Thyroid gland (tissue), 4 donors: ENCODE measurements around the gene DAB1. TPM values are rescaled to one million over a fixed set of nuclear protein-coding genes. Genes with fewer than 3 reads are reported as not detected.

Experiments
- DNase-seq, 2 donors: peaks; one replicate each; pipeline ENCODE4 v3.0.0-alpha.2; 2019
- H3K27ac ChIP-seq, 3 donors: fragments of 200-600 bp; sonication (generic); 1 replicate in 2 of 3; 2 replicates in 1 of 3; pipeline ENCODE4 v1.5.1; 2016 to 2019; ENCODE audit warnings: mild to moderate bottlenecking in 1 of 3, moderate library complexity in 1 of 3
- H3K27me3 ChIP-seq: fragments of 200-600 bp; sonication (generic); one replicate; pipeline ENCODE4 v1.5.1; 2019
- H3K36me3 ChIP-seq, 2 donors: fragments of 200-600 bp; sonication (generic); one replicate each; pipeline ENCODE4 v1.5.1; 2016 to 2019
- H3K4me1 ChIP-seq, 2 donors: fragments of 200-600 bp; sonication (generic); one replicate each; pipeline ENCODE4 v1.5.1; 2017 to 2019
- H3K4me3 ChIP-seq, 3 donors: fragments of 200-600 bp; sonication (generic); replicated peaks in 1 of 3; 1 replicate in 2 of 3; 2 replicates in 1 of 3; pipeline ENCODE4 v1.5.1; 2016; ENCODE audit warnings: mild to moderate bottlenecking in 1 of 3
- H3K9me3 ChIP-seq: fragments of 200-600 bp; sonication (generic); one replicate; pipeline ENCODE4 v1.5.1; 2017
- POLR2A ChIP-seq, 2 donors: fragments of 450-650 bp; IDR thresholded peaks; one replicate each; pipeline ENCODE4 v1.6.1; 2017; ENCODE audit warnings: antibody characterized with exemption in 2 of 2, mild to moderate bottlenecking in 2 of 2, moderate library complexity in 1 of 2
- WGBS, 2 donors: methylation state at CpG; one replicate each; pipeline ENCODE4 v1.1.5; 2017; 5-methylcytosine and 5-hydroxymethylcytosine counted together
- intact Hi-C: fragments of 100-400 bp; cut with DNase I; formaldehyde crosslinking; loops from one replicate; pipeline ENCODE4 v1.15.1; 2023
- total RNA-seq, 4 donors: library from RNA; depleted of rRNA; stranded (reverse); fragments of >200 nt; gene quantifications; one replicate each; pipeline ENCODE4 v1.2.3, GENCODE V29; 2016
- TF ChIP-seq, protein P1 (sequence below), 6 experiments: fragments of 200-600 bp in 3 of 6; fragments of 450-650 bp in 3 of 6; sonication (generic) in 3 of 6; IDR thresholded peaks; one replicate each; pipeline ENCODE4 v1.5.1; 2016 to 2019; ENCODE audit warnings: antibody characterized with exemption in 6 of 6, mild to moderate bottlenecking in 2 of 6, inconsistent platforms in 1 of 6, moderate library complexity in 1 of 6

DAB1 gene
- total RNA-seq, 4 donors from 2014 or later = under 0.01 to 0.83 (median 0.21) TPM

DNA sequence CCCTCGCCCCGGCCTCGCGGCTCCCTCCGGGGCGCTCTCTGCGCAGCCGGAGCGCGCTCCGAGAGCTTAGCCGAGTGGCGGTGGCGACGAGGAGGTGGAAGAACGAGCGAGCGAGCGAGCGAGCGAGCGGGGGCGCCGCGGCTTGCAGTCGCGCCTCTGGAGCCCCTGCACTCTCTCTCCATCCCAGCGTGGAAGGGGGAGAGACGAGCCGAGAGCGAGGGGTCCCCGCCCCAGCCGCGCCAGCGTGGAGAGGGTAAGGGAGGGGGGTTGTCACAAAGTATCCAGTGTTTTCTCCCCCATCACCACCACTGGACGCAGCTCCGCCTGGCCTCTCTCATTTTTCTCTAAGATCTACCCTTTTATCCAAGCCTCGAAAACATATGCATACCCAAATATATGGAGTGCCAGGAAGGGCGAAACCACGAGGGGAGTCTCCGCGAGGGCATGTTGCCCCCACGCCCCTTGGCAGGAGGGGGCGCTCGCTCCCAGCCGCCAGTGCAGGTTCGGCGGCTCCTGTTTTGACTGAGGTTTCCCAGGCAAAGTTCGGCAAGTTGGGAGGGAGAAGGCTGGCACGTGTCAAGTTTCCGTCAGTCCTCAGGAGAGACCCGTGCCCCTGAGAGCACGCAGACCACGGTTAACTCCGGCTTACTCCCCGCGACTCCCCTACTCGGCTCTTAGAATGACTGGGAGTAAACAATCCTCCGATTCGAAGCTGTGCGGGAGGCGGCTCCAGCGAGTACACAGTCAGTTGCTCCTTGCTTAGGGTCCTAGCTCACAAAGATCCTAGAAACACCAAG is 569 bp upstream of the DAB1 start:
- Histone ChIP-seq H3K27me3 (peaks cover 16% of the 10 kb centered on the region), H3K9me3 (no peaks in the 10 kb centered on the region), H3K27ac (no peak overlapping the region), H3K36me3 (no peaks in the 10 kb centered on the region), H3K4me1 (peaks cover 10 to 18% of the 10 kb centered on the region in 2 donors), H3K4me3 (no peak overlapping the region)
- no peak for DNase-seq
- TF ChIP-seq, protein P1, sequence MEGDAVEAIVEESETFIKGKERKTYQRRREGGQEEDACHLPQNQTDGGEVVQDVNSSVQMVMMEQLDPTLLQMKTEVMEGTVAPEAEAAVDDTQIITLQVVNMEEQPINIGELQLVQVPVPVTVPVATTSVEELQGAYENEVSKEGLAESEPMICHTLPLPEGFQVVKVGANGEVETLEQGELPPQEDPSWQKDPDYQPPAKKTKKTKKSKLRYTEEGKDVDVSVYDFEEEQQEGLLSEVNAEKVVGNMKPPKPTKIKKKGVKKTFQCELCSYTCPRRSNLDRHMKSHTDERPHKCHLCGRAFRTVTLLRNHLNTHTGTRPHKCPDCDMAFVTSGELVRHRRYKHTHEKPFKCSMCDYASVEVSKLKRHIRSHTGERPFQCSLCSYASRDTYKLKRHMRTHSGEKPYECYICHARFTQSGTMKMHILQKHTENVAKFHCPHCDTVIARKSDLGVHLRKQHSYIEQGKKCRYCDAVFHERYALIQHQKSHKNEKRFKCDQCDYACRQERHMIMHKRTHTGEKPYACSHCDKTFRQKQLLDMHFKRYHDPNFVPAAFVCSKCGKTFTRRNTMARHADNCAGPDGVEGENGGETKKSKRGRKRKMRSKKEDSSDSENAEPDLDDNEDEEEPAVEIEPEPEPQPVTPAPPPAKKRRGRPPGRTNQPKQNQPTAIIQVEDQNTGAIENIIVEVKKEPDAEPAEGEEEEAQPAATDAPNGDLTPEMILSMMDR (IDR thresholded peaks at IDR 0.05) = peak in 1 of 6 experiments; percentile 25
- no peak for TF ChIP-seq POLR2A (IDR thresholded peaks at IDR 0.05)
- 2% methylated on average over 21 to 39 of the region's 63 CpGs for WGBS, 2 donors
- intact Hi-C loops = no loop called here

DNA sequence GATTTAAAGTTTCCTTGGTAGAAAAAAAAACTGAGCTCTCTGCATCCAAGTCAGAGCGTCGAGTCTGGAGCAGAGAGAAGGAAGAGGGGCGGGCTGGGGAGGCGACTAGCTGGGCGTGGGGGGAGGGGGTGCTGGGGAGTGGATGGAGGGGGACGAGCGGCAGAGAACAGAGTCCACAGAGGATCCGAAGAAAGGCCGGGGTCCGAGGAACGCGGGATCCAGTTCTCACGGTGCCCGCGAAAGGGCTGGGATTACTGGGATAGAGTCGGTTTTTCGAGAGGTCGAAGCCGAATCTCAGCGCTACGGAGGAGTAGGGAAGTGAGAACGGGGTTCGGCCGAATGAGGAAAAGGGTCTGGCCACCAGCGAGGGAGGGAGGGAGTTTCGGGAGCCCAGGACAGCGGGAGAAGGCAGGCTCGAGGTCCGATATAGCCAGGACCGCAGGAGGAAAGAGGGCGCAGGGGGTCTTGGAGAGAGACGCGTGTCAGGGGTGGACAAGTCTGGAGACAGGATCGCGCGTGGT is 665 bp downstream of the DAB1 start:
- no peaks in the 10 kb centered on the region for H3K36me3 ChIP-seq
- H3K4me3 ChIP-seq = no peak overlapping the region
- peaks cover 16% of the 10 kb centered on the region for H3K27me3 ChIP-seq
- no peak for TF ChIP-seq POLR2A (IDR thresholded peaks at IDR 0.05)
- TF ChIP-seq, protein P1 (IDR thresholded peaks at IDR 0.05) = no peak
- WGBS, 2 donors = 1% methylated on average over 36 of the region's 36 CpGs
- intact Hi-C loops = no loop called here
- peaks cover 10 to 18% of the 10 kb centered on the region in 2 donors for H3K4me1 ChIP-seq
- no peak overlapping the region for H3K27ac ChIP-seq
- H3K9me3 ChIP-seq = no peaks in the 10 kb centered on the region
- no peak for DNase-seq

DNA sequence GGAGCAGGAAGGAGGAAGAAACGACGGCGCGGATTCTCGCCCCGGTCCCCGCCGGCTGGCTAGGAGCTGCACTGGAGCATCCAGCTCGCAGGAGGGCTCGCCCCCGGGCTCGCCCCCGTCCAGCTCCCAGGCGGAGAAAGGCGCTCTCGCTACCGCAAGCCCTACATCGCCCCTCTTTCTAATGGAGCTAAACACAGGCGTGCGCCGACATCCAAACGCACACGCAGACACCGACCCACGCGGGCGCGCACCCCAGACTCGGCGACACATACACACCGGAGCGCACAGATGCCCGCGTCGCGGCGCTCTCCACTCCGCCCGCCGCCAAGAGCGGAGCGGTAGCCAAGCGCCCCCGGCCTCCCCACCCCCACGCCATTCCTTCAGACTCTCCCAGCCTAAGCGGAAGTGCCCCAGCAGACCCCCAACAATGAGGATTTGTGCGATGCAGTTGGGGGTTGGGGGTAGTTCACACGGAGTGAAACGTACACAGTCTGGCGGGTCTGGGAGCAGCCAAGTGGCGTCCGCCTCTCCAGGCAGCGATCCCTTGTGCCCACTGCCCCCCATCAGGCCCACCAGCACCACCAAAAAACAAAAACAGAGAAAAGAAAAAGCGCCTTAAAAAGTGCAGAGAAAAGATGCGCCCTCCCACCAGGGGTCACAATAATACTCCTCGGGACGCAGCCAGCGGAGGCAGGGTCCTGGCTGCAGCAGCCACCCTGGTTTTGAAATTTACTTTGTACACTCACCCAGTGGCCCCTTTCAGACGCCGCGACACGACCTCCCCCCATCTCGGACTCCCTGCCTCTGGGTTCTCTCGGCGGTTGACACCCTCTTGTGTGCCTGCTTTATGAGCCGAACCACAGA is 1.4 kb downstream of the DAB1 start:
- Histone ChIP-seq H3K27me3 (peaks cover 16% of the 10 kb centered on the region), H3K27ac (no peak overlapping the region), H3K4me3 (no peak overlapping the region), H3K9me3 (no peaks in the 10 kb centered on the region), H3K36me3 (no peaks in the 10 kb centered on the region), H3K4me1 (peaks cover 10 to 18% of the 10 kb centered on the region in 2 donors)
- intact Hi-C loops = no loop called here
- DNase-seq = no peak
- no peak for TF ChIP-seq POLR2A (IDR thresholded peaks at IDR 0.05)
- TF ChIP-seq, protein P1 (IDR thresholded peaks at IDR 0.05) = no peak
- 1 to 2% methylated on average over 23 to 44 of the region's 66 CpGs for WGBS, 2 donors

DNA sequence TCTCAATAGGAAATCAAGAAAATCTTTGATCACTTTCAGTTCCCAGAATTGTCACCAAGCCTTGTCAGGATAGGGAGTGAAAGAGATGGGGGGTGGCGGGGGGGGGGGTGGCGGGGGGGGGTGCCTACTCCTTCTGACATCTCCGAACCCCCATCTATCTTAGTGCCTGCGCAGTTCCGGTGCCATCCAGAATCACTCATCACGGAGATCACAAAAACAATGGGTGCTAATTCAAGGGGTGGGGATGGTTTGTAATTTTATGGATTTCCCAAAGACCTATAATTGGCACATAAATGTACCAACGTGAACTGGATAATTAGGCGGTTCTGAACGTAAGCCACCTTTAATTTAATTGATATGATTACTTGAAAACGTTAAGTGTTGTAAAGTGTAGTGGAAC is 2.1 kb downstream of the DAB1 start:
- Histone ChIP-seq H3K4me1 (peaks cover 10 to 18% of the 10 kb centered on the region in 2 donors), H3K9me3 (no peaks in the 10 kb centered on the region), H3K36me3 (no peaks in the 10 kb centered on the region), H3K4me3 (no peak overlapping the region), H3K27me3 (peaks cover 16% of the 10 kb centered on the region), H3K27ac (no peak overlapping the region)
- TF ChIP-seq, protein P1 (IDR thresholded peaks at IDR 0.05) = no peak
- no peak for TF ChIP-seq POLR2A (IDR thresholded peaks at IDR 0.05)
- WGBS, 2 donors = 4 to 8% methylated on average over 10 of the region's 10 CpGs
- no peak for DNase-seq
- intact Hi-C loops = no loop called here
